T-helper 1 cell (primary cell): Measurements from ENCODE around the gene NFIB.

Source experiments
- DNase-seq, 5 donors: peaks; one replicate each; pipeline ENCODE4 v3.0.0-alpha.2; 2012 to 2020
- total RNA-seq, 4 donors: gene quantifications; one replicate each; lab custom pipeline; 2026; lab: John Stamatoyannopoulos, UW

The NFIB gene
- 0 to 0.27 (median 0.04) reads per million in 4 donors for total RNA-seq

DNA sequence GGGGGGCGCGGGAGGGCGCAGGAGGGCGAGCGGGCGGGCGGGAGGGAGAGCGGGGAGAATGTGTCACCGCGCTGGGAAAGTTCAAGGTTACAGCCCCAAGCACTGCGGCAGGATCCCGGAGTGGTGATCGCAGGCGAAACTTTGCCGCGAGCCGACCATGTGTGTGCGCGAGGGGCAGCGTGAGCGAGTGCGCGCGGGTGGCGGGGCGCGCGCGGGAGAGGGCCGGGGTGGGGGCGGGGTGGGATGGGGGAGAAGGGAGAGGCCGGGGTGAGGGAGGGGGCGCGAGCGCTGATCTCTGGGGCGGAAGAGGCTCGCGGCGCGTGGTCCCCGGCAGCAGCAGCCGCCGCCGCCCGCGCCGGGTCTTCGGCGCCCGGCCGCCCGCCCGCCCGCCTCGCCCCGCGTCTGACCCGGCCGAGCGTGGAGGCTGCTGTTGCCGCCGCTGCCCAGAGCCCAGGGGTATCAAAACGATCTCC lies at the start of gene NFIB:
Gene NFIB, minus strand, starts transcription at position 191 of the 473 bp plus-strand sequence. CDS start 630 bp downstream, outside the sequence.
- peak in 1 of 5 donors; percentile 2 for DNase-seq

DNA sequence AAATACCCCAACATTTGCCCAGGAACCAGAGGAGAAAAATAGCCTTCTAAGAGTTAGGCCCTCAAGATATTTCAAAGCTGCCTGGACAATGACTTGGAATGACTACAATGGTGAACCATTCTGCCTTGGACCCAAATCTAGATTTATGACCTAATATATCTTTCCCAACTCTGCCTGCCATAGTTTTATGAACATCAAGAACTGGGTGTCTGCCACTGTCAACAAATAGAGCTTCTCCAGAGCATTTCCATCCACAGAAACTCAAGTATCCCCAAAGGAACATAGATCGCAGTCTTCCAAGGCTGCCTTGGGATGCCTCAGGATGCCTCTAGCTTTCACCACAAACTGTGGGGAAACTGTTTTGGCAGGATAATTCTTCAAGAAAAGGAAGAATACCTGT lies 48.2 kb upstream of the NFIB start:
- no peak for DNase-seq

GRCh38 chr9:14361074-14361473 lies 47.1 kb upstream of the NFIB start:
- DNase-seq = no peak

DNA sequence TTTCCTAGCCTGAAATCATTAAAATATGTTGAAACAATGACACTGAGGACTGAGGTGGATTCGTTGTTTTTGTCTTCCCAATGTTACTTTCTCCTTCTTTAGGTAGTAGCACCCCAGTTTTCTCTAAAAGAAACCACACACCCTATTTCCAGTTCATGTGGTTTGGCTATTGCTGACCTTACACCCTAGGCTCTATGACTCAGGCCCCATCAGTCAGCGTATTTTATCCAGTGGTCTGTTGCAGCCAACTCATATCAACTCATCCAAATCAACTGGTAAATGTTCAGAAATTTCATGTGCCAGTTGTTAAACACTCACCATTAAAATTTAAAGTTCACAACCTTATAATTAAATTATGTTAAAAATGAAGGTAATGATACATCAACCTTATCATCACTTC lies 44.6 kb upstream of the NFIB start:
- no peak for DNase-seq

DNA sequence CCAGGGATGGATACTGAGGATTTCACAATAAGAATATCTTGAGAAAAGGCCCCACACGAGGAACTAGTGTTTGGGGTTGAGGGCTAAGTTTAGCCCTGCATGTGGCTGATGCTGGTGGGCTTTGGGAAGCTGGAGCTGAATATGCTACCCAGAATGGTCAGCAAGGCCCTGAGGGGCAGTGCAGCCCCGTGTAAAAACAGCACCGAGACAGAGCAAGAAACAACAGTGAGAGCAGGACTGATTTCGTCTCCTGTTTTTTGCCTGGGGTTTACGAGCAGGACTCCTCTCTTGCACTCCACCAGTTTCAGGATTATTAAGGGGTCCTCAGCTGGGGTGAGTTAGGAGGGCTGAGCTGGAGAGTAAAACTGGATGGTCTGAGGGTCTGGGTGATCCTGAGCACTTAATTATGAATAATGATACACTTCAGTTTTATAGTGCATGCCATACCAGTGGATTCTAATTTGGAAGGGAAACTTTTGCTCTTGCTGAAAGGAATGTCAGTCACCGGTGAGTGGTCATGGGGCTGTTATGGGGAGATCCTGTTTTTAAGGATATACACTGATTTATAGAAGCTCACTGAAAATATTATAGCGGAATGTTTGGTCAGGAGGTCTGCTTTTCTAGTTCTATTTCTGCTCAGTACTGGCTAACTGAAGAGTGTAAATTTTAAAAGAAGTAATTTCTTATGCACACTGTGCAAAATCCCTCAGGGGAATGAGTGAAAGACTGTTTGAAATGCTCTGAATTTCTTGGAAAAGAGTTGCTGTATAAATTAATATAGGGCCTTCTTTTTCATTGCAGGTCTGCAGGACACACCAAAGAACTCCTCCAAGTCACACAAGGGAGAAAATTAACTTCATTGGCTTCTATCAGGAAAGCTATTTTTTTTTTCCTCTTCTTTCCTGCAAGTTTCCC lies 42.7 kb upstream of the NFIB start:
- no peak for DNase-seq

GRCh38 chr9:14354201-14354600 lies 40.3 kb upstream of the NFIB start:
- no peak for DNase-seq

DNA sequence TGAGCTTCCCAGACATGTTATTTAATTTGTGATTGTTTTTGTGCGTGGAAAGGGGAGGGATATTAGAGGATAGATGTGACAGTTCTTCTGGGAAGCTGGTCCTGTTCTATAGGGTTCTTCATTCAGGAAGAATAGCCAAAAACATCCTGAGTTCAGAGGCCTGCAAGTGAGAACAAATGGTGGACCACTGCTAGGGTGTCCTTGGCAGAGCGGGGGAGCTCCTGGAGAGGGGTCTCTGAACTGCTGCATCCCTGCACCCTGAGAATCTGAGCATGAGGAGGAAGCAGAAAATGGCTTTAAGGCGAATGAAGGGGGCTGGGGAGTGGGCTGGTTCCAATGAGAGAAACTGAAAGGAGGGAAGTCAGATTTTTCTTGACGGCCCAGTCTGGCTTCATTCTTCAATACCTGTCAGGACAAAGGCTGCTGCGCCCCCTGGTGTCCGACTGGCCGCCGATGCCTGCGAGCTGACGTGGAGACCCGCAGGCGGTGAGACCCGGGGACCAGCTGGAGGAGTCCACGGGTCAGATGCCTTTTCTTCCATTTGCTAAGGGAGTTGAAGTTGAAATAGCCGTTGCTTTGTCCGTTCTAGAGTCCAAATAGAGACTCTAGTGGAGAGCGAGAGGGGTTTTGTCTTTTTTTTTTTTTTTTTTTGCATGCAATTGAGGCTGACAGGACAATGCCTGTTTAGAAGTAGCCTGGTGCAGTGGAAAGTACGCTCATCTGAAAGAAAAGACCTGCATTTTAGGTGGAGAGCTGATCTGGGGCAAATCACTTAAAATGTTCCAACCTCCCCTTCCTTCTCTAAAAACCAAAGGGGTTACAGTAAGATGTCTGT lies 39.5 kb upstream of the NFIB start:
- peak; percentile 29 to 62 (median 53) for DNase-seq

DNA sequence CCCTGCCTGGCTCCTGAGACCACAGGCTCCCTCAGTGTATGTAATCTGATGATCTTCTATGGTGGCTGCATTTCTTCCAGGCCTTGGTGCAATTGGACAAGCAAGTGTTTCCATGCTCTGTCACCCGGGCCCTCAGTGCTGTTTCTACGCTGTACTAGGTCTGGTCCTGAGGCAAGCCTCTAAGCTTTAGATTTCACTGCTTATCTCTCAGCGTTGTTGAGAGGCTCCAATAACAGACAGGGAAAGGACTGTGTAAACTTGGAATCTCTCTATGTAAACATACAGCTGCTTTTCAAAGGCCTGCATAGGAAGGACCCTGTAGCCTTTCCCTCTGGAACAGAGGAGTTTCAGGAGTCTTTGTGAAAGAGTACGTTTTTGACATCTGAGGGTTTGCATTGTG lies 38.6 kb upstream of the NFIB start:
- no peak for DNase-seq

- DNase-seq = no peak
These were observed 37.4 kb upstream of the NFIB start for GRCh38 chr9:14351221-14351836.

- no peak for DNase-seq
These were observed 36.8 kb upstream of the NFIB start for GRCh38 chr9:14350754-14351153.

DNA sequence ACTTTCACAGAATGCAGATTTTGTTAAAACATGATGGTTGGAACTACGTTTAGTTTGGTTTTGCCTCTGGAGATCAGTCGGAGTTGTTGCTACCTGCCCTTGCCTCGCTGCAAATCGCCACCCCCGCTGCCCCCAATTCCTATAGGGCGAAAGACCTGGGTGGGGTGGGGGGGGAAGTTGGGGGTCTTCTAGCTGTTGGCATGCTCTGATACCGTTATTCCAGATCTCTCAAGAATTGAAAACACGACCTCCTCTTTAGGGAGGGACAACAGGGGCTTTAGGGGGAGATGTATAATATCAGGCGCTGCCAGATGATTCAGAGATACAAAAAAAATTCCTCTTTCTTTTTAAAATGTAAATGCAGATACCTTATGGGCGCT lies 36.4 kb upstream of the NFIB start:
- no peak for DNase-seq

DNA sequence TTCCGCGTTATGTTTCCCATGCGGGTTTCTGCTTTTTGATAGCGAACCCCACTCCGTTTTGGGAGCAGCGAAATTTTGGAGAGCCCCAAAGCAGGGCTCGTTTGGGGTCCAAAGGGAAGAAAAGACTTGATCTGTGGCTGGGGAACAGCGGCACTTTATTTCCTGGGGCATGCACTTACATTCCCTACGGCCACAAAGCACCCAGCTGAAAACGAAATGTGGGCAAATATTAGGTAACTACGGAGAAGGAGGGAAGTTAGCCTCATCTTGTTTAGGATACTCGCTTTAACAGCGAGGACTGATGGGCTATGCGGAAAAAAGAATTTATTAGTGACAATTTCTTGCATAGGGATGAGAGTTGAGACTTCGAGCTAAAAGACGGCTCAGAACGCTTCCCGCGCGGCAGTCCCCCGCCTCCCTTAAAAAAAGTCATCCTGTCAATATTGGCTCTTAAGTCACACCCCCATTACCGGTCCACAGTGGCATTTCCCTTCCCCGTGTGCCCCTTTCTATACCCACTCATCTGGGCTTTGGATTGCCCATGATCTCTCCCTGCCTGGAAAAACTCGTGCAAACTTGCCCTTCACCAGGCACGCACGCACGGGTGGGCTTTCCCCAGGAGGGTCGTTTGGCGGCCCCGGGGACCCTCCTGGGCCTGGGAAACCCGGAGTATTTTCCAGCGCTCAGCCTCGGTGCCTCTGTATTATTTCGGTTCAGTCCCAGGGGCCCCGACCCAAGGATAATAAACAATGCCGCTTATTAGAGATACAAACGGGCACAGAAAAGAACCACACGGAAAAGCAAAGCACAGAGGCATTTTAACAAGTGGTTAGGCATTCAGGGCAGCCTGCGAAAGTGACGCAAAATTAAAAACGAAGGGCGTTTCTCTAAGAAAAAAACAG lies 35.8 kb upstream of the NFIB start:
- DNase-seq = no peak

DNA sequence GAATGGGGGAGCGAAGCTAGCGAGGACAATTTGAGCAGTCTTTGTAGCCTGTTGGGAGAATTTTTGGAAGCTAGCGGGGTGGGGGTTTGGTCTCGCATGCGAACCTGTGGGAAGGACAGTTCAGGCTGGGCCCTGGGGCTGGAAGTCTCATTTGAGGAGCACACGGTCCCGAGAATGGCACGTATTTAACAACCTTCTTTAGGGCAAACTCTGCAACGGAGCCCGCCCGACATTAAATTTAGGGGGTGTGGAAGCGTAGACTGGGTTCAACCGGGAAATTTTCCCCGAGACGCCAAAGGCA lies 35.2 kb upstream of the NFIB start:
- DNase-seq = no peak

DNA sequence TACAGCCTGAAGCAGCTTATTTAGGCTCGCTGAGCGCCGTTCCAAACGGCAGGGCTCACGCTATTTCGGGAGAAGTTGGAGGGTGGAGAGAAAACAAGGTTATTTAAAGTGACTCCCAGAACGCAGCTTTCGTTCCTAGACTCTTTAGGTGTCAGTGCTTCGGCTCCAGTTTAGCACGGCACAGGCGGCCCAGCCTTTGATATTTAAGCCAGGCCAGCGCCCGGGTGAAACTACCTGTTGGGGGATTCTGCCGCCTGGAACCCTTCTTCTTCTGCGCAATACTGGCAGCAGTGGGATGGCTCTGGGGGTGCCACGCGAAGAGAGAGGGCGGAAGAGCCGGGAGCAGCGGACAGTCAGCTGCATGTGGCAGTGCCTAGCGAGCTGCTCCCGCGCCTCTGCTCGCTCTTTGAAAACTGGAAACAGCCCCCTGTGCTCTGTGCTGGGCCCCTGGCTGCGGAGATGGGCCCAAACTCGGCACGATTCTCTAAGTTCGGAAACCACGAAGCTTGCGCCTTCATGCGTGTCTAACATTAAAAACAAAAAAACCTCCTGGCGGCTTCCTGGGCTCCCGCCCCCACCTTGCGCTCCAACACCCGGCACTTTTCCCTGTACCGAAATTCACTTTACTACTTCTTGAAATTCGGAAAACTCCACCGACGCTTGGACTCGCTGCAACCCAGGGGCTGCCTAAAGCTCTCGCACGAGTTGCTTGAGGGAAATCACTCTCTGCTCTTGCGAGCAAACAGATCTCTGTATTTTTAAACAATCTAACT lies 34.6 kb upstream of the NFIB start:
- DNase-seq = no peak

DNA sequence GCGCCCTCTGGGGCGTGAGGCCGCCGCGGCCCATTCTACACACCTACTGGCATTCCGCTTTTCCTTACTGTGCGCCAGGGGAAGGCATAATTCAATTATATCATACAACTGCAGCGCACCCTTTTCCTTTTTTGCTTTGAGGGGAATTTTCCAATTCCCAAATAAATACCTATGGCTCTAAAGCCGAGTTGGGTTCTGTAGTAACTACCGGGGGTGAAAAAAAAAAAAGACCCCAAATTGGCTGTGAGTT lies 34.1 kb upstream of the NFIB start:
- no peak for DNase-seq

DNA sequence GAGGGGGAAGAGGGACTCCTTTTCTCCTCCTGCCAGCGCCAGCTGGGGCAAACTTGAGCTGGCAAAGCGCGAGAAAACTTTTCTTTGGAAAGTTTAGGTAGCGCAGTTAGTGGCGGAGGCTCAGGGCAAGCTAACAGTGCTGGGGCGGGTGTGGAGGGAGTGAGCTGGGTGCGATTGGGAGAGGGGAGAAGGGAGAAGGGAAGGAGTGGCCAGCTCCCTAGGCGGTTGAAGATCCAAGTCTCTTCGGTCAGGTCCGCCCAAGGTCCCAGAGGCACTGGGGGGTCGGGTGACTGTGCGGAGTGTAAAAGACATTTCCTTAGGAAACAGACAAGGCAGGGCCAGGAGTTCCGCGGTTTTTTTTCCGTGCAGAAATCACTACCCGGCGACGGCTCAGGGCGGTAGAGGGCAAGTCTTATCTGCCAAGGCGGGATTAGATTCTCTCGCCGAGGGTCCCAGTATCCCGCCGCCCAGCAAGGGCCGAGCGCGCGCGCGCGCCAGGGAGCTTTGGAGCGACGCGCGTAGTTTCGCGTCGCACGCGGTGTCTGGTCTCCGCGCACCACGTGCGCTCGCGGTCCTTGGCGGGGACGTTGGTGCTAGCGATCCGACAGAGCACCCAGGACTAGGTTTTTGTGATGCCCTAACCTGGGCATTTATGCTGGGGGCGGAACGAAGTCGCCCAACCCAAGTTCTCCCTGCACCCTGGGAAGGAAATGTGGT lies 33.6 kb upstream of the NFIB start:
- DNase-seq = no peak

- no peak for DNase-seq
These were observed 33.0 kb upstream of the NFIB start for GRCh38 chr9:14346811-14347405.

DNA sequence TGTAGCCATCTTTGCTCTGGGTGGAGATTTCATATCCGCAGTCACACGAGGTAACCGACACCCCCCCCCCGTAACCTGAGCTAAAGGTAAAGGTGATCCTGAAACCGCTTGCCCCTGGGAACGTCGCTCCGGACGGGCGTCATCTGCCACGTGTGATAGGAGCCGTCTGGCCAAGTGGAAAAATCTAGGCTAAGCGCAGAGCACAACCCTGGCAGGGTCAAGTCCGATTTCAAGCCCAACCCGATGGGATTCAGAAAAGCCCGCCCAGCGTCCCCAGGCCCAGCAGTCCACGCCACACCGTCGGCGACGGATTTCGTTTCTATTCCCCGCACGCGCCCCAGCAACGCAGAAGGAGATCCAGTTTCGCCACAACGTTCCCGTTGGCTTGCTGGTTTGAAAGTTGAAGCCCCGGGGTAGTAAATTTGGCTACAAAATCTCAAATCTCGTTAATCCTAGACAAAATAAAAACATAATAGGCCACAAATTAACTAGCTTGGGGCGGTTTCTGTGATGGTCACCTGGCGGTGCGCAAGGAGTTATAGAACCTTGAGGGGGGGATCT lies 32.4 kb upstream of the NFIB start:
- no peak for DNase-seq

DNA sequence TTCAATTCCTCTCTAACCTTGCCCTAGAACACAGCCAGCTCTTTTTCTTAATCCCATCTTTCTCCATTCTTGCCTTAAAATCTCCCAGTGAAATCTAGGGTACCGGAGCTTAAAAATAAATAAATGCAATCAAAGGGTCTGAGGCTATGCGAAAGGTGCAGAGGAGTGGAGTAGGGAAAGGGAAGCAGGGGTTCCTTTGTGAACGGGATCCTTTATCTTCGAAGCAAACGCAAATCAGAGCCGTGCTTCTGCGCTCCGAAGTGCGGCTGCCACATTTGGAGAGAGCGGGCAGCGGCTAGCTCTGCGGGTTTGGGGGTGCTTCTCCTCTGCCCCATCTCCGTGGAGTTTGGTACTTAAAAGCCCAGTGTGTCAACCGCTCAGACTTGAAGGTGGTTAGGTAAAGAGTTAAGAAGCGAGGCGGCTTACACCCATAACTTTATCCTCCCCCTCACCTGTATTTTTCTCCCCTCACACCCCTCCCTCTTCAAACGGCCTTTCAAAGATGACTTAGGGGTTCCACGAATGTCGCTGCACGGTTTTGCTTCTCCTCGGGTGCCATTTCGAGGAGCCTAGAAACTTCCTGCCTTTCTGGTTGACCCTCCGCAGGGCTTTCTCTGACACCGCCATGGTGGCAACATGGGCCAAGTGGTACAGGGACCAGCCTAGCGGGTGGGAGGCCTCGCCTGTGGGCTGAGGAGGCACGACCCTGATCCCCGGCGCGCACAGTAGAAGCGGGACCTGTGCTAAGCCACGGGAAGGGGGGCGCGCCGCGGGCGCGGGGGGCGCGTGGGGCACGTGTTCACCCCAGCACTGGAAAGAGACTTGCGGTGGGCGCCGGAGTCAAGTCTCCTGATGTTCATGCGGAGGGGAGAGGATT lies 31.7 kb upstream of the NFIB start:
- no peak for DNase-seq
